Measurements from ENCODE around the gene CSNK1D.

The CSNK1D gene

GRCh38 chr17:82273327-82274133 lies at the start of gene CSNK1D:
Gene CSNK1D, minus strand, starts transcription at chr17:82273700. Its CDS starts 319 bp downstream, at chr17:82273381.
- DNase-seq = peak; percentile 93 to 95

DNA sequence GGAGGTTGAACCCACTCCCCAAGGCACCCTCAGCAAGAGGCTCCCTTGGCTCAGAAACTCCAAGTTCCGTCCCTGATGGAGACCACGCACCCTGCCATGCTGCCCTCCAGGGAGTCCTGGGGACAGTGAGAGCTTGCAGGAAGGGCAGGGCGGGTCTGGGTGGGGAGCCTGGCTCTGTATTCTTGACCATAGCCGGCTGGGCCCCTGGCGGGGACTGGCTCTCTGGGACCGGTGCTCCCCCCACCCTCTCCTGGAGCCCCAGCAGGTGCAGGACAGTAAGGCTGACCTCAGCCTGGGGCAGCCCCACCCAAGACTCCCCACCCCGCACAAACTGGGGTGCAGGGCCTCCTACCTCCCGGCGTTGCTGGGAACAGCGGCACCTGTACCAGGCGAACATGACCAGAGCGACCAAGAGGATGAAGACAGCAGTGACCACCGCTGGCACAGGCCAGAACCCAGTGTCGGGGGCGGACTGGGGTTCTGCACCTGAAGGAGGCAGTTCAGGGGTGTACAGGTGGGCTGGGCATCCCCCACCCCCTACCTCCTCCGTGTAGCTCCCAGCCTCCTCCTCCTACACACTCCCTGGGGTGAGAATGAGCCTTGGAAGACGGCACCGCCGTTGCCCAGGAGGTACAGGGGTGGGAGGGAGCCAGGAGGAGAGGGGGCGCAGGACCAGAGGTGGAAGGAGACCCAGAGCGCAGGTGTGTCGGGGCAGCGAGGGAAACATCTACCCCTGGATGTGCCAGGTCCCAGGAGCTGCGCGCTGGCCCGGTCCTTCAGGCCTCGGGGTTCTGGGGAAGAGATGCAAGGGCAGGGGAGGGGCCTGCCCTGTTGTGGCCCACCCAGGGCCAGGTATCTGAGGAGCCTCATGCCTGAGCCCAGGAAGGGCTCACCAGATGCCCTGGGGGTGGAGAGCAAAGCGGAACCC lies 49.3 kb upstream of the CSNK1D start:
- no peak for DNase-seq

- DNase-seq = no peak
Observed at GRCh38 chr17:82321947-82322466, 48.5 kb upstream of the CSNK1D start.

GRCh38 chr17:82320956-82321927 lies 47.7 kb upstream of the CSNK1D start:
- peak; percentile 65 to 67 for DNase-seq

DNA sequence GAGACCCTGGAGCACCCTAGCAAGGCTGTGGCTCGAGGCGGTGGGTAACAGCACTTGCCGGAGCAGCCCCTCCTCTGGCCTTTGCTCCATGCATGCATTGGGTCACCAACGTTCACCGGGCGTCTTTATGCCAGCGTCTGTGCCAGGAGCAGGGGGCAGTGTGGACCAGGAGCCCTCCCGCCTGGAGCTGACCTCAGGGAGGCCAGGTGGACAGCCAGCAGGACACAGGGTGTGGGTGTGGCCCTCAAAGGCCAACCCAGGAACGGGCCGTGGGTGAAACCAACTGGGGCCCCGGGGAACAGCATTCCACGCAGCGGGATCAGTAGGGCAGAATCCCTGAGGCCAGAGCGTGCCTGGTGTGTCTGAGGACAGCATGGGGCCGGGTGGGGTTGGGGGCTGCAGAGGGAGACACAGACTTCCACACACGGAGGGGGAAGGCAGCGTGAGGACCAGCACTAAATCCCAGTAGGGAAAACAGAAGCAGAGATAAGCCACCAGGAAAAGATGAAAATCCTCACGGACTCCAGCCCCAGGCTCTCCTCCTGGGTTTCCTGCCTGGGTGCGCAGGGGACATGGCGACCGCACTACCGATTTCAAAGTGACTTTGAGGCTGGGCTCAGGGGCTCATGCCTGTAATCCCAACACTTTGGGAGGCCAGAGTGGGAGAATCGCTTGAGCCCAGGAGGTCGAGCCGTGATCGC lies 46.8 kb upstream of the CSNK1D start:
- DNase-seq = no peak

DNA sequence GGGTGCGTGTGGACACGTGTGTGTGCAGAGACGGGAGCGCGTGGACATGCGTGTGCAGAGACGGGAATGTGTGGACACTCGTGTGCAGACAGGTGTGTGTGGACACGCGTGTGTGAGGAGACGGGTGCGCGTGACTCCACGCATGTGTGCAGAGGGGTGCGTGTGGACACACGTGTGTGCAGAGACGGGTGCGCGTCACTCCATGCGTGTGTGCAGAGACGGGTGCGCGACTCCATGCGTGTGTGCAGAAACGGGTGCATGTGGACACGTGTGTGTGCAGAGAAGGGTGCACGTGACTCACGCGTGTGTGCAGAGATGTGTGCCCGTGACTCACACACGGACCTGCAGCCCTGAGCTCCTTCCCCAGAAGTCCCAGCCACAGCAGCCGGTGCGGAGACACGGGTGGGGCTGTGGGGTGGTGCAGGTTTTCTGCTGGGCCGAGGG lies 46.1 kb upstream of the CSNK1D start:
- DNase-seq = no peak

DNA sequence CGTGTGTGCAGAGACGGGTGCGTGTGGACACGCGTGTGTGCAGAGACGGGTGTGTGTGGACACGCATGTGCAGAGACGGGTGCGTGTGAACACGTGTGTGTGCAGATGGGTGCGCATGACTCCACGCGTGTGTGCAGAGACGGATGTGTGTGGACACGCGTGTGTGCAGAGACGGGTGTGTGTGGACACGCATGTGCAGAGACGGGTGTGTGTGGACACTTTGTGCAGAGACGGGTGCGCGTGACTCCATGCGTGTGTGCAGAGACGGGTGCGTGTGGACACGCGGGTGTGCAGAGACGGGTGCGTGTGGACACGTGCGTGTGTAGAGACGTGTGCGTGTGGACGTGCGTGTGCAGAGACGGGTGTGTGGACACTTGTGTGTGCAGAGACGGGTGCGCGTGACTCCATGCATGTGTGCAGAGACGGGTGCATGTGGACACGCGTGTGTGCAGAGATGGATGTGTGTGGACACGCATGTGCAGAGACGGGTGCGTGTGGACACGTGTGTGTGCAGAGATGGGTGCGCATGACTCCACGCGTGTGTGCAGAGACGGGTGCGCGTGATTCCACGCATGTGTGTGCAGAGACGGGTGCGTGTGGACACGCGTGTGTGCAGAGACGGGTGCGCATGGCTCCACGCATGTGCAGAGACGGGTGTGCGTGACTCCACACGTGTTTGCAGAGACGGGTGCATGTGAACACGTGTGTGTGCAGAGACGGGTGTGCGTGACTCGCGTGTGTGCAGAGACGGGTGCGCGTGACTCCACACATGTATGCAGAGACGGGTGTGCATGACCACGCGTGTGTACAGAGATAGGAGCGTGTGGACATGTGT lies 45.5 kb upstream of the CSNK1D start:
- DNase-seq = no peak

GRCh38 chr17:82318169-82318498 lies 44.6 kb upstream of the CSNK1D start:
- DNase-seq = no peak

DNA sequence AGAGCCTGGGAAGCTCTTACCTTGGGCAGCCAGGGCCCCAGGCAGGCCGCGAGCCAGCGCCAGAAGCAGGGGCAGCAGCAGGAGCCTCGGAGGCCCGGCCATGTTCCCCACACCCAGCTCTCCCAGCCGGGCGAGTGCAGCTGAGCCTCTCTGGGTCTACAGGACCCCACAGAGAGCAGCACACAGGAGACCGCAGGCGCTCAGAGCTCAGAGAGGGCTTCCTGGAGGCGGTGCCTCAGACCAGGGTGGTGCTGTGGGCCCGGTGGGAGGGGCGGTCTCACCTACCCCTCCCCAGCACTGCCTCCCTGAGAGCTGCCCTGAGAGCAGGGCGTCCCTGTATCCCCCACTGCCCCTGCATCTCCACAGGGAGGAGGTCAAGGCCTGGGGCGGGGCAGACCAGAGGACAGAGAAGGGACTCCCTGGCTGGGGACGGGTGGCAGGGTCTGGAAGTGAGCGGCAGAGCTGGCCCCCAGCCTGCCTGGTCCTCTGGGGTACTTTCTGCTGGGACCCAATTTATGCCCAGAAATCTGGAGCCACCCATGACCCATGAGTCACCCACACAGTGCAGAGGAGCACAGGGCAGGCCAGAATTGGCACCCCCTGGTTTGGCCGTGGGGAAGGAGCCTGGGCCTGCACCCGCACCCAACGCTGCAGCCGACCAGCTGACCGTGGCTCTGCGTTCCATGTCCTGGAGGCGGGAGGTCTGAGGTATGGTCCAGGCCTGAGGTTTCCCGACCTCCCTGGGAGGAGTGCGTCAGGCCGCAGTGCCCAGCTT lies 44.1 kb upstream of the CSNK1D start, which contains the start of gene CD7:
TSS of gene CD7 (minus strand) at position 215 of the 775 bp plus-strand sequence. CDS start at position 102, 113 bp downstream.
- DNase-seq = peak in 1 of 2 donors; percentile 61

DNA sequence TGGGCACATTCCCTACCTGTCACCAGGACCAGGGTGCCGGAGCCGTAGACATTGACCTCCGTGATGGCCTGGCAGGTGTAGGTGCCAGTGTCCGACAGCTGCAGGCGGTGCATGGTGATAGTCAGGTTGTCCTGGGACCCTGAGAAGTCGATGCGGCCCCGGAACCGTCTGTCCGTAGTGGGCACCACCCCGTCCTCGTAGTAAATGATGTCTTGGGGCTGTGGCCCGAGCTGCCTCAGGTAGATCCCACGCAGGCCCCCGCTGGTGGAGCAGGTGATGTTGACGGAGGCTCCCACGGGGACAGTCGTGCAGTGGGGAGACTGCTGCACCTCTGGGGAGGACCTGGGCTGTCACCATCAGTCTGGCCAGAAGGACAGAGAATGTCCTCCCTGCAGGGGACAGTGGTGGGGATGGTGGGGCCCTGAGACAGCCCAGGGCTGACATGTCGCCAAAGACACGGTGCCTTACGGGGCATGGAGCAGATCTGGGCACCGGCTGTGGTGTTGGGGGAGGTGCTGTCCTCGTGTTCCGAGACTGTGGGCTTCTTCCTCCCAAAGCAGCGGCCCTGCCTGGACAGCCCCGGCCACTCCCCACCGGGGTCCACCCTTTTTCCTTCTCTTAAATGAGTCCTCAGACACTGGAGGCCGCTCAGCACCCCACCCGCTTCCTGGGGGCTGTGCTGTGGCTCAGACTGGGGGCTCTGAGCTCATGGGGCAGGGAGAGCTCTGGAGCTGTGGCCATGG lies 43.3 kb upstream of the CSNK1D start:
- no peak for DNase-seq

DNA sequence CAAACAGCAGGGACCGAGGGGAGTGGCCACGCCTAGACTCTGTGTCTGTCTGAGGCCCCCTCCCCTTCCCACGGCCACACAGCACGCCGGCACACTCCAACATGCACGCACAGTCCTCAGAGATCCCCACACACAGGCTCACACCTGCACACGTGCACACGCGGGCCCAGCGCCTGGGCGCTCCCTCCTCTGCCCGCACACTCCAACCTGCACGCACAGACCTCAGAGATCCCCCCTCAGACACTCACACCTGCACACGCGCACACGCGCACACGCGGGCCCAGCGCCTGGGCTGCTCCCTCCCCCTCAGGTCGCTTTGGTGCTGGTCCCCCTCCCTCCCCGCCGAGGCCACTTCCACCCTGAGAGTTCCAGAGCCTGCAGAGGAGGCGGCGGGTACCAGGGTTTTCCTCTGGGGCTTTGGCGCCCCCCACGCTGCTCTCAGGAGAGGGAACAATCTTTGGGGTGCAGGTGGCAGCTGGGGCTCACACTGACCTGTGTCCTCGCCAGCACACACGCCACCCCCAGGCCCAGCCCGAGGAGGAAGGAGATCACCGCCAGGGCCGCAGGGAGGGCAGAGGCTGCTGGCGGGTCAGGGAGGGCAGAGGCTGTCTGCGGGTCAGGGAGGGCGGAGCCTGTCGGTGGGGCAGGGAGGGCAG lies 42.3 kb upstream of the CSNK1D start:
- DNase-seq = no peak

GRCh38 chr17:82314727-82315605 lies 41.5 kb upstream of the CSNK1D start:
- no peak for DNase-seq

GRCh38 chr17:82314012-82314726 lies 40.7 kb upstream of the CSNK1D start:
- no peak for DNase-seq

DNA sequence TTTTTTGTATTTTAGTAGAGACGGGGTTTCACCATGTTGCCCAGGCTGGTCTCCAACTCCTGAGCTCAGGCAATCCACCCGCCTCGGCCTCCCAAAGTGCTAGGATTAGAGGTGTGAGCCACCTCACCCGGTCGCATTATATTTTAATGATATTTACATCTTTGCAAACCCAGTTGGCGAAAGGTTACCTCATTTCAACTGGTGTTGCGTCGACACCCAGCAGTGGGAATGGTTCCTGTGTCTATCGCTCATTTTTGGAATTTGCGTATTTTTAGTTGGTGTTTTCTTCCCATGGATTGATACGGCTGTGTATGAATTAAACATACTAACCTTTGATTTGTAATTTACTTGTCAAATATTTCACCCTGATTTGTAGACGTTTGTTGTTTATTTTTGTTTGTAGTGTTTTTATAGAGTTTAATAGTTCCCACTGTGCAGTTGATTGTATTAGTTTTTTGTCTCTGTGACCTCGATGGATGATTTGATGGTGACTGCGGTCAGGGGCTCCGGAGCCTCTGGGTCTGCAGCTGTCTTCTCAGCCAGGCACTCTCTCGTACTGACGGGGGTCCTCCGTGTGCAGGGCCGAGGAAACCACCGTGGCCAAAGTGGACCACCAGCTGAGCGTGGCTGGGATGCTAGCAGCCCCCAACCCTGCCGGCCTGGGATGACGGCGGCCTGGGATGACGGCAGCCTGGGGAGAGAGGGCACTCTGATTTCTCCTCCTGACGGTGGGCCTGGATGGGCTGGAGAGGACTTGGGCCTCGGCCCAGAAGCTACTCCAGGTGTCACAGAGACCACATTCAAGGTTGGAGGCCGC lies 39.9 kb upstream of the CSNK1D start:
- no peak for DNase-seq

DNA sequence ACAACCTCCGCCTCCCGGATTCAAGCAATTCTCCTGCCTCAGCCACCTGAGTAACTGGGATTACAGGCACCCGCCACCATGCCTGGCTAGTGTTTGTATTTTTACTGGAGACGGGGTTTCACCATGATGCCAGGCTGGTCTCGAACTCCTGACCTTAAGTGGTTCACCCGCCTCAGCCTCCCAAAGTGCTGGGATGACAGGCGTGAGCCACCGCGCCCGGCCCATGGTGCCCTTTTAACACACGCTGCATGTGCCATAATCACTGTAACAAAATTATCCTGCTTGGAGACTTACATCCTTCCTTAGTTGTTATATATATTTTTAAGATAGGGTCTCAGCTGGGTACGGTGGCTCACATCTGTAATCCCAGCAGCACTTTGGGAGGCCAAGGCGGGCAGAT lies 38.5 kb upstream of the CSNK1D start:
- DNase-seq = no peak

- DNase-seq = no peak
Observed at GRCh38 chr17:82310877-82311276, 37.4 kb upstream of the CSNK1D start.
